Measurements from ENCODE around the gene FMNL3. TPM values are rescaled to one million over a fixed set of nuclear protein-coding genes. Genes with fewer than 3 reads are reported as not detected.
A peak's percentile ranks its signal among the peaks of the same experiment; 100 is the strongest.

Gene FMNL3
- total and polyA plus RNA-seq, 2 experiments from 2014 or later: 8.7 to 32.6 TPM

DNA sequence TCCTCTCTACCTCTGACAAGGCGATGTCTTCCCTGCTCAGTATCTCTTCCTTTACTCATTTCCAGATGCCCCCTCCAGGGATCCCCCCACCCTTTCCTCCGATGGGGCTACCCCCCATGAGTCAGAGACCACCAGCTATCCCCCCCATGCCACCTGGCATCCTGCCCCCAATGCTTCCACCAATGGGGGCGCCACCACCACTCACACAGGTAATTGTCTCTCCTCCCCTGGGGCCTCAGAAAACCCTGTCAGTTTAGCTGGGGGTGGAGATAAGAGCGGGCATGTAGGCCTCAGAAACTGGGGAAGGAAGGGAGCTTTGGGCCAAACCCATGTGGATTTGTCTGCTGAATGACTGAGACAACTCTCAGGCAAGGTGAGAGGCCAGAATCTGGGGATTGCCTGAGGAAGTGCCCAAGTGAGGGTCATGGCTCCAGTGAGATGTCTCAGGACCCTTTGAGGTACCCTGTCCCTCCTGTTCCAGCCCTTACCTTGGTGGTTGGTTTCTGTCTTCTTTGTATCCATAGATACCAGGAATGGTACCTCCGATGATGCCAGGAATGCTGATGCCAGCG lies 75.8 kb downstream of the FMNL3 start:
- ATAC-seq: peak; percentile 49
- H3K4me1 ChIP-seq (ENCODE audit: insufficient read depth): no peaks in the 10 kb centered on the region
- TF ChIP-seq, protein P1, sequence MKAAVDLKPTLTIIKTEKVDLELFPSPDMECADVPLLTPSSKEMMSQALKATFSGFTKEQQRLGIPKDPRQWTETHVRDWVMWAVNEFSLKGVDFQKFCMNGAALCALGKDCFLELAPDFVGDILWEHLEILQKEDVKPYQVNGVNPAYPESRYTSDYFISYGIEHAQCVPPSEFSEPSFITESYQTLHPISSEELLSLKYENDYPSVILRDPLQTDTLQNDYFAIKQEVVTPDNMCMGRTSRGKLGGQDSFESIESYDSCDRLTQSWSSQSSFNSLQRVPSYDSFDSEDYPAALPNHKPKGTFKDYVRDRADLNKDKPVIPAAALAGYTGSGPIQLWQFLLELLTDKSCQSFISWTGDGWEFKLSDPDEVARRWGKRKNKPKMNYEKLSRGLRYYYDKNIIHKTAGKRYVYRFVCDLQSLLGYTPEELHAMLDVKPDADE (IDR thresholded peaks at IDR 0.05): no peak
- peak; percentile 44 to 52 for TF ChIP-seq CTCF (conservative IDR thresholded peaks at IDR 0.05; ENCODE audit: low read depth in 2 of 2)
- H4K20me1 ChIP-seq (replicated peaks; ENCODE audit: insufficient read depth): no peaks in the 10 kb centered on the region
- H3K27me3 ChIP-seq (ENCODE audit: insufficient read depth): no peaks in the 10 kb centered on the region
- Mint-ChIP-seq H3K9me3 (no peaks in the 10 kb centered on the region), H3K4me3 (no peak overlapping the region), H3K27me3 (ENCODE audit: insufficient read depth, low read depth, poor library complexity) (peaks cover 6% of the 10 kb centered on the region), H3K36me3 (ENCODE audit: low read depth) (peaks cover 8% of the 10 kb centered on the region; the same call in 2 of the 3 replicates), H3K4me1 (peaks cover 7% of the 10 kb centered on the region), H3K27ac (no peak overlapping the region)
- no peak overlapping the region for H3K27ac ChIP-seq (ENCODE audit: low read depth)
- H3K9me2 ChIP-seq (ENCODE audit: insufficient read depth): no peaks in the 10 kb centered on the region
- no peak overlapping the region for H3K4me3 ChIP-seq
- H3K36me3 ChIP-seq (ENCODE audit: insufficient read depth): no peaks in the 10 kb centered on the region
- no peaks in the 10 kb centered on the region for H3F3A ChIP-seq (replicated peaks; ENCODE audit: low read depth)
- peak; percentile 23 for DNase-seq (ENCODE audit: low spot score)
- H2AFZ ChIP-seq: no peak overlapping the region
- H3K79me2 ChIP-seq (replicated peaks; ENCODE audit: insufficient read depth): no peaks in the 10 kb centered on the region
- H3K4me2 ChIP-seq: no peak overlapping the region

DNA sequence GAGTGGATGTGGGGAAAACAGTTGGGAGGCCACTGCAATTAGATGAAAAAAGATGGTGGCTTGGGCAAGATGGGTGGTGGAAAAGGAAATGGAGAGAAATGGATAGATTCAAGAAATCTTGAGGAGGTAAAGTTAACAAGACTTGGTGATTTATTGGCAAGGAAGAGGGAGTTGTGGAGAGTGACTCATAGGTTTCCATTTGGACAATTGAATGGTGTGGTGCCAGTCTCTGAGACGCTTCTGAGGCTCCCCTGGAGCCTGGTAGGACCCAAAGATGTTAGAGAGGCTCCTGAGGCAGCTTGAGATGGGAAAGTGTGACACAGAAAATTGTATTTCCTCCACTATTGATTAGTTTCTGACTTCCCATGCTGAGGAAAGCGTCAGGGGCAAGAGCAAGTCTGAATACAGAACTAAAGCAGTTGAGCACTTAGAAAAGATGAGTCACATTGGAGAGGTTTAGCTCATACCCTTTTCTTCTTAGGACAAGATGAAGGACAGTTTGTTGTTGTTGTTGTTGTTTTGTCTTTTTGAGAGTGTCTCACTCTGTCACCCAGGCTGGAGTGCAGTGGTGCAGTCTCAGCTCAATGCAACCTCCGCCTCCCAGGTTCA lies 79.3 kb downstream of the FMNL3 start:
- Mint-ChIP-seq H3K4me3 (no peak overlapping the region), H3K27ac (no peak overlapping the region), H3K27me3 (ENCODE audit: insufficient read depth, low read depth, poor library complexity) (peaks cover 11% of the 10 kb centered on the region), H3K9me3 (no peaks in the 10 kb centered on the region), H3K4me1 (peaks cover 19% of the 10 kb centered on the region), H3K36me3 (ENCODE audit: low read depth) (peaks cover 8% of the 10 kb centered on the region; the same call in 2 of the 3 replicates)
- Histone ChIP-seq H4K20me1 (replicated peaks; ENCODE audit: insufficient read depth) (no peaks in the 10 kb centered on the region), H3K9me2 (ENCODE audit: insufficient read depth) (no peaks in the 10 kb centered on the region), H3K4me2 (no peak overlapping the region), H3K27me3 (ENCODE audit: insufficient read depth) (no peaks in the 10 kb centered on the region), H2AFZ (no peak overlapping the region), H3K27ac (ENCODE audit: low read depth) (no peak overlapping the region), H3K36me3 (ENCODE audit: insufficient read depth) (no peaks in the 10 kb centered on the region), H3F3A (replicated peaks; ENCODE audit: low read depth) (peaks cover 8% of the 10 kb centered on the region), H3K4me1 (ENCODE audit: insufficient read depth) (peaks cover 12% of the 10 kb centered on the region), H3K79me2 (replicated peaks; ENCODE audit: insufficient read depth) (no peaks in the 10 kb centered on the region), H3K4me3 (no peak overlapping the region)
- DNase-seq (ENCODE audit: low spot score) (no peak), ATAC-seq (no peak)
- TF ChIP-seq NANOG (IDR thresholded peaks at IDR 0.05; ENCODE audit: borderline replicate concordance): no peak
- TF ChIP-seq JUNB (IDR thresholded peaks at IDR 0.05; ENCODE audit: unreplicated experiment): no peak
- TF ChIP-seq CTCF (conservative IDR thresholded peaks at IDR 0.05; ENCODE audit: low read depth in 2 of 2): no peak
- no peak for TF ChIP-seq POLR2AphosphoS5 (IDR thresholded peaks at IDR 0.05; ENCODE audit: low read depth)
- TF ChIP-seq ZNF114 (CRISPR knock-in tag; IDR thresholded peaks at IDR 0.05): no peak
- no peak for TF ChIP-seq EZH2phosphoT487 (IDR thresholded peaks at IDR 0.05; ENCODE audit: unreplicated experiment)
- no peak for TF ChIP-seq STAT1 (IDR thresholded peaks at IDR 0.05; ENCODE audit: unreplicated experiment)
- no peak for TF ChIP-seq CREB1 (CRISPR knock-in tag; IDR thresholded peaks at IDR 0.05; ENCODE audit: low read depth)
- TF ChIP-seq, protein P2, sequence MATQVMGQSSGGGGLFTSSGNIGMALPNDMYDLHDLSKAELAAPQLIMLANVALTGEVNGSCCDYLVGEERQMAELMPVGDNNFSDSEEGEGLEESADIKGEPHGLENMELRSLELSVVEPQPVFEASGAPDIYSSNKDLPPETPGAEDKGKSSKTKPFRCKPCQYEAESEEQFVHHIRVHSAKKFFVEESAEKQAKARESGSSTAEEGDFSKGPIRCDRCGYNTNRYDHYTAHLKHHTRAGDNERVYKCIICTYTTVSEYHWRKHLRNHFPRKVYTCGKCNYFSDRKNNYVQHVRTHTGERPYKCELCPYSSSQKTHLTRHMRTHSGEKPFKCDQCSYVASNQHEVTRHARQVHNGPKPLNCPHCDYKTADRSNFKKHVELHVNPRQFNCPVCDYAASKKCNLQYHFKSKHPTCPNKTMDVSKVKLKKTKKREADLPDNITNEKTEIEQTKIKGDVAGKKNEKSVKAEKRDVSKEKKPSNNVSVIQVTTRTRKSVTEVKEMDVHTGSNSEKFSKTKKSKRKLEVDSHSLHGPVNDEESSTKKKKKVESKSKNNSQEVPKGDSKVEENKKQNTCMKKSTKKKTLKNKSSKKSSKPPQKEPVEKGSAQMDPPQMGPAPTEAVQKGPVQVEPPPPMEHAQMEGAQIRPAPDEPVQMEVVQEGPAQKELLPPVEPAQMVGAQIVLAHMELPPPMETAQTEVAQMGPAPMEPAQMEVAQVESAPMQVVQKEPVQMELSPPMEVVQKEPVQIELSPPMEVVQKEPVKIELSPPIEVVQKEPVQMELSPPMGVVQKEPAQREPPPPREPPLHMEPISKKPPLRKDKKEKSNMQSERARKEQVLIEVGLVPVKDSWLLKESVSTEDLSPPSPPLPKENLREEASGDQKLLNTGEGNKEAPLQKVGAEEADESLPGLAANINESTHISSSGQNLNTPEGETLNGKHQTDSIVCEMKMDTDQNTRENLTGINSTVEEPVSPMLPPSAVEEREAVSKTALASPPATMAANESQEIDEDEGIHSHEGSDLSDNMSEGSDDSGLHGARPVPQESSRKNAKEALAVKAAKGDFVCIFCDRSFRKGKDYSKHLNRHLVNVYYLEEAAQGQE (IDR thresholded peaks at IDR 0.05; ENCODE audit: unreplicated experiment): no peak
- TF ChIP-seq, protein P1 (IDR thresholded peaks at IDR 0.05): no peak
- no peak for TF ChIP-seq ZNF331 (CRISPR knock-in tag; IDR thresholded peaks at IDR 0.05; ENCODE audit: low read depth)
